ENCODE data around the gene STMN3. TPM values are rescaled to one million over a fixed set of nuclear protein-coding genes. Genes with fewer than 3 reads are reported as not detected.

The STMN3 gene
- total RNA-seq, 4 donors from 2014 or later = 14.2 to 20.7 (median 17.0) TPM

DNA sequence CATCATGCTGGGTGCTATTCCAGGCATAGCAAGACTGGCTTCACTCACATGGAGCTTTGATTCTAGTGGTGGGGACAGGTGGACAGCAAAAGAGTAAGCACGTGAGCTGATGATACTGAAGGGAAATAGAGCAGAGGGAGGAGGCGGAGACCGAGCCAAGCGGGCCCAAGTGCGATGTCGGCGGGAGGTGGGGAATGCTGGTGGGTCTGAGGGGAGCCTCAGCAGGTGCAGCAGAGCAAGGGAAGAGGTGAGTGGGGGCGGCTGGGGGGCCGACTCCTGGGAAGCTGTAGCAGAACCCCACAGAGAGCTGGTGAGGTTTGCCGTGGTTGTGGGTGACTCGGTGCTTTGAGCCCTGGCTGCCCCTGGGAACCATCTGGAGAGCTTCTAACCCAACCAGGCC is 15.1 kb upstream of the STMN3 start:
- H3K9me3 ChIP-seq = no peaks in the 10 kb centered on the region
- H3K27ac ChIP-seq = no peak overlapping the region
- H3K4me1 ChIP-seq = no peaks in the 10 kb centered on the region
- 93% methylated on average over 11 of the region's 11 CpGs for WGBS
- H3K27me3 ChIP-seq = no peaks in the 10 kb centered on the region
- no peak for TF ChIP-seq POLR2AphosphoS5 (IDR thresholded peaks at IDR 0.05)
- DNase-seq (ENCODE audit: low spot score in 2 of 2) = no peak
- H3K4me3 ChIP-seq = no peak overlapping the region
- H3K36me3 ChIP-seq = peaks cover 63% of the 10 kb centered on the region

DNA sequence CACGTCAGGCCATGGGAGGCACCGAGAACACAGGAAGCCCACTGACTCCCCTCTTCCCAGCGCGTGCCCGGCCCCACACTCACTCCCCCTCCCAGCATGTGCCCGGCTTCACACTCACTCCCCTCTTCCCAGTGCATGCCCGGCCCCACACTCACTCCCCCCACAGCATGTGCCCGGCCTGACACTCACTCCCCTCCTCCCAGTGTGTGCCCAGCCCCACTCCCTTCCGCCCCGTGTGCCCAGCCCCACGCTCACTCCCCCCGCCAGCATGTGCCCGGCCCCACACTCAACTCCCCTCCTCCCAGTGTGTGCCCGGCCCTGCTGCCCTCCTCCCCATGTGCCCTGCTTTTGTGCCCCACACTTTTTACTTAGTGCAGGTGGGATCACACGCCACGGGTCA is 14.6 kb upstream of the STMN3 start:
- no peaks in the 10 kb centered on the region for H3K27me3 ChIP-seq
- H3K4me3 ChIP-seq = no peak overlapping the region
- H3K4me1 ChIP-seq = no peaks in the 10 kb centered on the region
- 93% methylated on average over 16 of the region's 16 CpGs for WGBS
- H3K27ac ChIP-seq = no peak overlapping the region
- H3K36me3 ChIP-seq = peaks cover 66% of the 10 kb centered on the region
- no peak for TF ChIP-seq EP300 (IDR thresholded peaks at IDR 0.05)
- TF ChIP-seq POLR2A (IDR thresholded peaks at IDR 0.05) = no peak
- TF ChIP-seq, protein P1, sequence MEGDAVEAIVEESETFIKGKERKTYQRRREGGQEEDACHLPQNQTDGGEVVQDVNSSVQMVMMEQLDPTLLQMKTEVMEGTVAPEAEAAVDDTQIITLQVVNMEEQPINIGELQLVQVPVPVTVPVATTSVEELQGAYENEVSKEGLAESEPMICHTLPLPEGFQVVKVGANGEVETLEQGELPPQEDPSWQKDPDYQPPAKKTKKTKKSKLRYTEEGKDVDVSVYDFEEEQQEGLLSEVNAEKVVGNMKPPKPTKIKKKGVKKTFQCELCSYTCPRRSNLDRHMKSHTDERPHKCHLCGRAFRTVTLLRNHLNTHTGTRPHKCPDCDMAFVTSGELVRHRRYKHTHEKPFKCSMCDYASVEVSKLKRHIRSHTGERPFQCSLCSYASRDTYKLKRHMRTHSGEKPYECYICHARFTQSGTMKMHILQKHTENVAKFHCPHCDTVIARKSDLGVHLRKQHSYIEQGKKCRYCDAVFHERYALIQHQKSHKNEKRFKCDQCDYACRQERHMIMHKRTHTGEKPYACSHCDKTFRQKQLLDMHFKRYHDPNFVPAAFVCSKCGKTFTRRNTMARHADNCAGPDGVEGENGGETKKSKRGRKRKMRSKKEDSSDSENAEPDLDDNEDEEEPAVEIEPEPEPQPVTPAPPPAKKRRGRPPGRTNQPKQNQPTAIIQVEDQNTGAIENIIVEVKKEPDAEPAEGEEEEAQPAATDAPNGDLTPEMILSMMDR (IDR thresholded peaks at IDR 0.05) = no peak
- TF ChIP-seq POLR2AphosphoS5 (IDR thresholded peaks at IDR 0.05) = no peak
- H3K9me3 ChIP-seq = no peaks in the 10 kb centered on the region
- no peak for DNase-seq (ENCODE audit: low spot score in 2 of 2)

DNA sequence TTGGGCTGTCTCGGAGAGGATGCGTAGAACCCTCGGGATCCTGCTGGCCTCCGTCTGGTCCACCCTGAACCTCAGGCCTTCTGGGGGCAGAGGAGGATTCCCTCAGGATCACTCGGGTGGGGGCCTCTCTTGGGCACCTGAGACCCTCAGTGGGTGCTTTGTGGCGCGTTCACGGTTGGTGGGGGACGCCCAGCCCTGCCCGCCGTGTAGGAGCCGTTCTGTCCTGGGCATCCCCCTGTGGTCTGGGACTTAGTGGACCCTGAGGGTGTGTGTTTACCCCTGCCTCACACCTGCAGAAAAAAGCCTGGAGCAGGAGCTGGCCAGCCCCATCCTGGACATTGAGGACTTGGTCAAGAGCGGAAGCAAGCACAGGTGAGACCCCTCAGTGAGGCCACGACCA is 12.5 kb upstream of the STMN3 start:
- TF ChIP-seq, protein P1 (IDR thresholded peaks at IDR 0.05) = no peak
- H3K36me3 ChIP-seq = peaks cover 79% of the 10 kb centered on the region
- no peaks in the 10 kb centered on the region for H3K4me1 ChIP-seq
- no peaks in the 10 kb centered on the region for H3K9me3 ChIP-seq
- no peaks in the 10 kb centered on the region for H3K27me3 ChIP-seq
- WGBS = 87% methylated on average over 13 of the region's 14 CpGs
- DNase-seq (ENCODE audit: low spot score in 2 of 2) = no peak
- H3K27ac ChIP-seq = no peak overlapping the region
- no peak overlapping the region for H3K4me3 ChIP-seq

DNA sequence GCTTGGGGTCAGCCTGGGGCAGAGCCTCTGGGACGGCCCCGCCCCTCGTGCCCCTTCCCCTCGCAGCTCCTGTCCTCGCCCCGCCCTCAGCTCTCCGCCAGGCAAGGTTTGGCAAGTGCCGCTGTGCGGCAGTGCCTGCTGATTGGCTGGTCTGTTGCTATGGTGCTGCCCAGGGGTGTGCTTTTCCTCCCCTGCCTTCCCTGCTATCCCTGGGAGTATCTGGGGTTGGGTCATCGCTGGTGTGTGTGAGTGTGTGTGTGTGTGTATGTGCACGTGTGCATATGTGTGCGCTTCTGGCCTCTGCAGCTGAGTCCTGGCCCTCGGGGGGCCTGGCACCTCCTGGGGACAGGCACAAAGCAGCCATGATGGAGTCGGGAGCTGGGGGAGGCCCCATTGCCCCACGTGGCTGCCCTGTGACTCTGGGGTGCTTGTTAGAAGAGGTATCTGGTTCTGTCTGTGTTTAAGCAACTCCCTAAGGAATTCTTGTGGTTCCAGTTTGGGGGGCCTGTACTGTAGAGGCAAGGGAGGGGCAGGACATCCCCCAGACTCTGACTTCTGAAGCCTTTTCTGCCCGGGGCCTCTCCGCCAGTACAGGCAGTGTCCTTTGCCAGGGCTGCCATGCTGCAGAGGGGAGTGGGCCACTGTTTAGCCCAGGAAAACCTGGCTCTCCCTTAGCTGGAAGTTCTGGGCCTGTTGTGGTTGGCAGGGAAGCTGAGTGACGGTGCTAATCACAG is 11.8 kb upstream of the STMN3 start:
- 70% methylated on average over 13 of the region's 18 CpGs for WGBS
- peaks cover 79% of the 10 kb centered on the region for H3K36me3 ChIP-seq
- H3K4me1 ChIP-seq = no peaks in the 10 kb centered on the region

DNA sequence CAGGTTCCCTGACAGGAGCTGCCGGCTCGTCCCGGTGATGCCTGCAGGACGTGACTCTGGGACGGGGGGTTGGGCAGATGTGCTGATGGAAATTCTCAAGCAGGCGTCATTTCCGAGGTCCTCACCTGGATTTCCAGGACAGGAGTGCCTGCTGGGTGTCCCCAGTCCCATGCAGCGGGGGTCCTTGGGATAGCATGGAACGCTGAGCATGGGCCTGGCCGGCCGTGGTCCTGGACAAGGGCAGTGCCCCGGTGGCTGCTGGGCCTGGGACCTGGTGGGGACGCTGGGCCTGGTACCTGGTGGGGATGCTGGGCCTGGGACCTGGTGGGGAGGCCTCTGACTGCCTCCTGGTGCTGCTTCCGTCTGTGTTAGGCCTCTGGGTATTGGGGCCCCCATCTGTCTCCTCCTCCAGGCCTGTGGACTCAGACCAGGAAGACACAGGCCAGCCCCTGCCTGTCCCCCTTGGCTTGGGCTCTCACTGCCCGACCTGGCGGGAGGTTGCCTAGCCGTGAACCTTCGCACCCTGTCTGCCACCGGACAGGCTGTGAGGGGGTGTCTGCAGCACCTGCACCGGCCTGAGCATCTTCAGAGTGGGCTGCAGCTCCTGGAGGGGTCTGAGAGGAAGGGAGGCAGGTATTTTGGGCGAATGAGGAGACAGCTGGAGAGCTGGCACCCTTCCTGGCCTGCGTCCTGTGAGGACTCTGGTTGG is 11.1 kb upstream of the STMN3 start:
- H3K4me1 ChIP-seq = peaks cover 5% of the 10 kb centered on the region
- TF ChIP-seq POLR2AphosphoS5 (IDR thresholded peaks at IDR 0.05) = no peak
- TF ChIP-seq, protein P1 (IDR thresholded peaks at IDR 0.05) = no peak
- TF ChIP-seq POLR2A (IDR thresholded peaks at IDR 0.05) = no peak
- H3K27ac ChIP-seq = no peak overlapping the region
- no peaks in the 10 kb centered on the region for H3K9me3 ChIP-seq
- 88% methylated on average over 13 of the region's 22 CpGs for WGBS
- H3K27me3 ChIP-seq = no peaks in the 10 kb centered on the region
- H3K4me3 ChIP-seq = no peak overlapping the region
- peaks cover 79% of the 10 kb centered on the region for H3K36me3 ChIP-seq
- no peak for DNase-seq (ENCODE audit: low spot score in 2 of 2)

More for the DNA sequence above, 11.8 kb upstream of the STMN3 start:
- Histone ChIP-seq H3K27ac (no peak overlapping the region), H3K4me3 (no peak overlapping the region), H3K9me3 (no peaks in the 10 kb centered on the region), H3K27me3 (no peaks in the 10 kb centered on the region)
- TF ChIP-seq POLR2A (IDR thresholded peaks at IDR 0.05) = no peak
- TF ChIP-seq POLR2AphosphoS5 (IDR thresholded peaks at IDR 0.05) = no peak
- TF ChIP-seq, protein P1 (IDR thresholded peaks at IDR 0.05) = no peak
- no peak for TF ChIP-seq EP300 (IDR thresholded peaks at IDR 0.05)
- no peak for DNase-seq (ENCODE audit: low spot score in 2 of 2)
